Central memory CD4-positive, alpha-beta T cell (primary cell): Measurements from ENCODE around the gene AKAP10.

Source experiments
- DNase-seq: peaks from one replicate; pipeline ENCODE4 v3.0.0; 2022

AKAP10 gene

GRCh38 chr17:19857640-19858039, 120.0 kb downstream of the AKAP10 start:
- DNase-seq: no peak
